Liver (tissue), 9 donors: ENCODE results near the gene TSPAN33. TPM values are rescaled to one million over a fixed set of nuclear protein-coding genes. Genes with fewer than 3 reads are reported as not detected.

Experiments
- DNase-seq: peaks from one replicate; pipeline ENCODE4 v3.0.0-alpha.2; 2017; ENCODE audit warnings: low spot score
- H3K27ac ChIP-seq, 2 donors: one replicate each; pipeline ENCODE4 v1.7.0; 2013; ENCODE audit warnings: inconsistent platforms in 2 of 2, low read length in 2 of 2, control low read depth in 1 of 2, low read depth in 1 of 2, mild to moderate bottlenecking in 1 of 2
- H3K27me3 ChIP-seq, 4 donors: one replicate each; pipeline versions ENCODE4 v1.6.1 to v1.7.0; 2013; ENCODE audit warnings: low read length in 3 of 4, inconsistent platforms in 1 of 4, mild to moderate bottlenecking in 1 of 4, moderate library complexity in 1 of 4; ENCODE audit not compliant: control insufficient read depth in 4 of 4, insufficient read depth in 4 of 4
- H3K36me3 ChIP-seq, 4 donors: one replicate each; pipeline versions ENCODE4 v1.6.1 to v1.7.0; 2013; ENCODE audit warnings: low read length in 3 of 4, mild to moderate bottlenecking in 3 of 4, low read depth in 1 of 4, moderate library complexity in 1 of 4; ENCODE audit not compliant: control insufficient read depth in 4 of 4, insufficient read depth in 3 of 4
- H3K4me1 ChIP-seq, 4 donors: one replicate each; pipeline versions ENCODE4 v1.6.1 to v1.7.0; 2013; ENCODE audit warnings: low read length in 3 of 4, mild to moderate bottlenecking in 3 of 4, moderate library complexity in 1 of 4; ENCODE audit not compliant: control insufficient read depth in 4 of 4, insufficient read depth in 4 of 4
- H3K4me3 ChIP-seq, 3 donors: one replicate each; pipeline versions ENCODE4 v1.6.1 to v1.7.0; 2013; ENCODE audit warnings: low read length in 3 of 3, control low read depth in 1 of 3, low read depth in 1 of 3, mild to moderate bottlenecking in 1 of 3
- H3K9ac ChIP-seq, 2 donors: one replicate each; pipeline ENCODE4 v1.7.0; 2013; ENCODE audit warnings: low read length in 2 of 2, mild to moderate bottlenecking in 2 of 2, moderate library complexity in 2 of 2, control low read depth in 1 of 2, low read depth in 1 of 2
- H3K9me3 ChIP-seq, 4 donors: one replicate each; pipeline versions ENCODE4 v1.6.1 to v1.7.0; 2013; ENCODE audit warnings: low read length in 3 of 4; ENCODE audit not compliant: control insufficient read depth in 4 of 4
- CTCF ChIP-seq: fragments of 150-350 bp; IDR thresholded peaks from 2 replicates; pipeline ENCODE4 v1.5.1; 2017; ENCODE audit warnings: improper control_type of control experiment, low read depth, low read length; ENCODE audit not compliant: missing input control
- EGR1 ChIP-seq, 2 donors: IDR thresholded peaks; 2 replicates each; pipeline ENCODE4 v1.6.1; 2016 to 2018; ENCODE audit warnings: antibody characterized with exemption in 2 of 2, low read depth in 2 of 2
- FOXA1 ChIP-seq: IDR thresholded peaks from 2 replicates; pipeline ENCODE4 v1.6.1; 2016; ENCODE audit warnings: antibody characterized with exemption
- FOXA2 ChIP-seq: IDR thresholded peaks from 2 replicates; pipeline ENCODE4 v1.6.1; 2016; ENCODE audit warnings: antibody characterized with exemption
- GABPA ChIP-seq, 2 donors: IDR thresholded peaks in 1 of 2; conservative IDR thresholded peaks in 1 of 2; 2 replicates each; pipeline ENCODE4 v1.6.1; 2016; ENCODE audit warnings: antibody characterized with exemption in 2 of 2, mild to moderate bottlenecking in 1 of 2, moderate library complexity in 1 of 2
- HNF4A ChIP-seq, 2 donors: conservative IDR thresholded peaks; 2 replicates each; pipeline ENCODE4 v1.6.1; 2016; ENCODE audit warnings: antibody characterized with exemption in 2 of 2, mild to moderate bottlenecking in 2 of 2
- HNF4G ChIP-seq: IDR thresholded peaks from 2 replicates; pipeline ENCODE4 v1.6.1; 2016; ENCODE audit warnings: antibody characterized with exemption
- NR2F2 ChIP-seq: IDR thresholded peaks from 2 replicates; pipeline ENCODE4 v1.6.1; 2016; ENCODE audit warnings: antibody characterized with exemption
- RAD21 ChIP-seq, 2 donors: IDR thresholded peaks; 2 replicates each; pipeline ENCODE4 v1.6.1; 2016; ENCODE audit warnings: antibody characterized with exemption in 2 of 2, mild to moderate bottlenecking in 2 of 2
- REST ChIP-seq: IDR thresholded peaks from 2 replicates; pipeline ENCODE4 v1.6.1; 2016; ENCODE audit warnings: antibody characterized with exemption, mild to moderate bottlenecking
- RXRA ChIP-seq, 2 donors: IDR thresholded peaks; 2 replicates each; pipeline ENCODE4 v1.6.1; 2017 to 2018; ENCODE audit warnings: antibody characterized with exemption in 2 of 2, mild to moderate bottlenecking in 1 of 2
- SP1 ChIP-seq: IDR thresholded peaks from 2 replicates; pipeline ENCODE4 v1.6.1; 2018; ENCODE audit warnings: antibody characterized with exemption, mild to moderate bottlenecking
- TAF1 ChIP-seq: conservative IDR thresholded peaks from 2 replicates; pipeline ENCODE4 v1.6.1; 2016; ENCODE audit warnings: antibody characterized with exemption, mild to moderate bottlenecking
- ZBTB33 ChIP-seq: IDR thresholded peaks from 2 replicates; pipeline ENCODE4 v1.6.1; 2016; ENCODE audit warnings: antibody characterized with exemption
- WGBS: extraction: QIAGEN DNeasy Blood & Tissue Kit; methylation state at CpG from one replicate; pipeline ENCODE4 v1.1.7; 2013; 5-methylcytosine and 5-hydroxymethylcytosine counted together
- polyA plus RNA-seq, 2 donors: library from polyadenylated mRNA; stranded (reverse) in 1 of 2; unstranded in 1 of 2; fragments of 200-250 nt in 1 of 2; fragments of >200 nt in 1 of 2; fragmentation: Nextera tagmentation in 1 of 2; extraction: Ambion mirVana in 1 of 2; gene quantifications; one replicate each; pipeline versions ENCODE4 v1.2.1 to v1.2.3, GENCODE V29; 2013 to 2015
- total RNA-seq, 2 donors: library from RNA; depleted of rRNA; stranded (reverse); fragments of >200 nt; gene quantifications; one replicate each; pipeline ENCODE4 v1.2.3, GENCODE V29; 2014
- TF ChIP-seq, protein P1 (sequence below): IDR thresholded peaks from 2 replicates; pipeline ENCODE4 v1.6.1; 2016; ENCODE audit warnings: antibody characterized with exemption
- donor health status: healthy.
- donor health status: healthy.
- donor health status: healthy.
- donor health status: healthy.
- donor health status: healthy.

The TSPAN33 gene
- total and polyA plus RNA-seq, 4 donors: 13.4 to 29.3 (median 20.4) TPM

DNA sequence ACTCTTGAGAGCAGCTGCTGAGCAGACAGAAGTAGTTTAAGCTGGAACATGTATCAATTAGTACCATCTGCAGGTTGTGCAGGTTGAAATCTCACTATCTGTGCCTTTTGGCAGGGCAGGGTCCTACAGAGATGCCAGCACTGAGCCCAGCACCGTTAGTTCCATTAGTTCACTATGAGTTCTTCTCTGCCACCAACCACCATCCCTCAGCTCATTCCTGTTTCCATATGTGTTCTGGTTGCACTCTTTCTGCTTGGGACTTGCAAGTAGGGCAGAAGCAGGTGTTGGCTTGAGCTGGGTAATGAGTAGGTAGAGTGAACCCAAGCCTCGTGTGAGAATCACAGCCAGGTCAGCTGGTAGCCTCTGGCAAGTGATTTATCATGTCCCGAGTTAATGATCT is 46.8 kb downstream of the TSPAN33 start:
- no peaks in the 10 kb centered on the region for H3K27me3 ChIP-seq
- peaks cover 1 to 38% (median 24%) of the 10 kb centered on the region in 4 donors for H3K4me1 ChIP-seq
- H3K4me3 ChIP-seq: no peak overlapping the region
- H3K27ac ChIP-seq: no peak overlapping the region
- no peak for TF ChIP-seq RAD21 (IDR thresholded peaks at IDR 0.05)
- no peak for TF ChIP-seq SP1
- TF ChIP-seq EGR1 (IDR thresholded peaks at IDR 0.05; ENCODE audit: low read depth in 2 of 2): no peak
- no peak for TF ChIP-seq CTCF
- no peak for TF ChIP-seq FOXA1
- TF ChIP-seq GABPA (IDR thresholded peaks at IDR 0.05 in 1 of 2, conservative IDR thresholded peaks at IDR 0.05 in 1 of 2): no peak
- no peak for TF ChIP-seq HNF4G
- TF ChIP-seq NR2F2: no peak
- H3K9me3 ChIP-seq: no peaks in the 10 kb centered on the region
- DNase-seq: no peak
- H3K36me3 ChIP-seq: no peaks in the 10 kb centered on the region
- H3K9ac ChIP-seq: no peak overlapping the region
- WGBS: 37% methylated on average over 3 of the region's 3 CpGs

GRCh38 chr7:129193892-129194291 is 49.4 kb downstream of the TSPAN33 start:
- Histone ChIP-seq H3K27me3 (no peaks in the 10 kb centered on the region), H3K4me3 (no peak overlapping the region), H3K9me3 (no peaks in the 10 kb centered on the region), H3K4me1 (peaks cover 1 to 32% (median 19%) of the 10 kb centered on the region in 4 donors), H3K36me3 (no peaks in the 10 kb centered on the region), H3K27ac (no peak overlapping the region), H3K9ac (no peak overlapping the region)
- TF ChIP-seq, protein P1, sequence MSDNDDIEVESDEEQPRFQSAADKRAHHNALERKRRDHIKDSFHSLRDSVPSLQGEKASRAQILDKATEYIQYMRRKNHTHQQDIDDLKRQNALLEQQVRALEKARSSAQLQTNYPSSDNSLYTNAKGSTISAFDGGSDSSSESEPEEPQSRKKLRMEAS: no peak
- TF ChIP-seq ZBTB33 (no peak), TAF1 (no peak), FOXA1 (no peak), GABPA (IDR thresholded peaks at IDR 0.05 in 1 of 2, conservative IDR thresholded peaks at IDR 0.05 in 1 of 2) (no peak), HNF4A (conservative IDR thresholded peaks at IDR 0.05) (no peak), EGR1 (IDR thresholded peaks at IDR 0.05; ENCODE audit: low read depth in 2 of 2) (no peak)
- DNase-seq: no peak
- WGBS: 94% methylated on average over 3 of the region's 3 CpGs

DNA sequence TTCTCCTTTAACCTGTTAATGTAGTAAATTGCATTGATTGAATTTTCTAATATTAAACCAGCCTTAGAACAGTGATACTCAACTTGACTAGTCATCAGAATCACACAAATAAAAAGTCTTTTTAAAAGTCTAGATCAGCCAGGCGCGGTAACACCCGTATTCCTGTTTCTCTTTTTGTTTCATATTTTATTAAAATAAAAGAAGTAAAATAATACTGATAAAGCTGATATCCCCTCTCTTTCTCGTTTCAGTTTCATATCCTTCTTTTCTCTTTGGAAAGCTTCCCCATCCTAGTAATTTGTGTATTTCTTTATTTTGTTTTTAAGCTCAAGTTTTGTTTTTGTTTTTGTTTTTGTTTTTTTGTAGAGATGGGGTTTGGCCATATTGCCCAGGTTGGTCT is 53.3 kb downstream of the TSPAN33 start:
- peaks cover 2 to 23% (median 15%) of the 10 kb centered on the region in 4 donors for H3K4me1 ChIP-seq
- no peak overlapping the region for H3K9ac ChIP-seq
- H3K27ac ChIP-seq: no peak overlapping the region
- H3K27me3 ChIP-seq: no peaks in the 10 kb centered on the region
- H3K36me3 ChIP-seq: no peaks in the 10 kb centered on the region
- DNase-seq: no peak
- no peak overlapping the region for H3K4me3 ChIP-seq
- no peaks in the 10 kb centered on the region for H3K9me3 ChIP-seq
- 78% methylated on average over 4 of the region's 4 CpGs for WGBS
- TF ChIP-seq HNF4A (conservative IDR thresholded peaks at IDR 0.05) (no peak), SP1 (no peak), GABPA (IDR thresholded peaks at IDR 0.05 in 1 of 2, conservative IDR thresholded peaks at IDR 0.05 in 1 of 2) (no peak), ZBTB33 (no peak), REST (no peak), RXRA (IDR thresholded peaks at IDR 0.05) (no peak), NR2F2 (no peak), RAD21 (IDR thresholded peaks at IDR 0.05) (no peak), TAF1 (no peak), FOXA2 (no peak), CTCF (no peak)
